HepG2 (cell line): Measurements from ENCODE around the gene ZNF74. TPM values are rescaled to one million over a fixed set of nuclear protein-coding genes. Genes with fewer than 3 reads are reported as not detected.

Experiments
- ATAC-seq: fragments of 200-7000 bp; cut with Tn5 transposase; 3 replicates; pipeline ENCODE4 v1.9.1; 2020; ENCODE audit warnings: mild to moderate bottlenecking, moderate library complexity
- BruUV-seq: library from RNA; stranded (reverse); fragments of 400-500 nt; replicated peaks from 2 replicates; lab custom pipeline; 2021; lab: Mats Ljungman, UMichigan
- CTCF ChIA-PET: fragments of 300-600 bp; formaldehyde crosslinking; extraction: SDS; loops from one replicate; lab custom pipeline; 2021; ENCODE audit warnings: low total read pairs, inconsistent platforms, low intra/inter-chr PET ratio; lab: Yijun Ruan, JAX
- POLR2A ChIA-PET: fragments of 350-600 bp; sonication (Branson Sonifier 250); formaldehyde crosslinking; loops from one replicate; lab custom pipeline; 2020; ENCODE audit warnings: antibody characterized with exemption, inconsistent platforms; lab: Yijun Ruan, JAX
- DNase-seq: peaks from one replicate; pipeline ENCODE4 v3.0.0-alpha.2; 2015; ENCODE audit warnings: low spot score
- FAIRE-seq: peaks from 3 replicates; lab custom pipeline; 2011; peaks lifted over from hg19 to GRCh38; lab: Jason Lieb, UNC
- H2AFZ ChIP-seq: one replicate; pipeline ENCODE4 v1.6.1; 2011; ENCODE audit warnings: low read length, inconsistent platforms
- H3K27ac ChIP-seq: fragments of 300-600 bp; 3 replicates; pipeline ENCODE4 v1.8.0; 2011; ENCODE audit warnings: mixed run types, mild to moderate bottlenecking, mixed read lengths, low read length, inconsistent platforms; ENCODE audit not compliant: insufficient read depth; ENCODE audit errors: extremely low read length
- H3K27me3 ChIP-seq, 2 experiments: fragments of 200-600 bp in 1 of 2; 2 replicates in 1 of 2; 3 replicates in 1 of 2; pipeline versions ENCODE4 v1.6.0 to v1.8.0; 2011; ENCODE audit warnings: low read length in 2 of 2, mild to moderate bottlenecking in 2 of 2, moderate library complexity in 2 of 2, inconsistent platforms in 1 of 2; ENCODE audit not compliant: insufficient read depth in 2 of 2, control insufficient read depth in 1 of 2
- H3K36me3 ChIP-seq, 2 experiments: fragments of 200-600 bp in 1 of 2; replicated peaks in 1 of 2; 2 replicates in 1 of 2; 3 replicates in 1 of 2; pipeline versions ENCODE4 v1.5.1 to v1.8.0; 2011; ENCODE audit warnings: low read length in 2 of 2, inconsistent platforms in 1 of 2; ENCODE audit not compliant: insufficient read depth in 2 of 2, control insufficient read depth in 1 of 2
- H3K4me1 ChIP-seq: 2 replicates; pipeline ENCODE4 v1.5.1; 2012; ENCODE audit warnings: low read length, inconsistent platforms; ENCODE audit not compliant: insufficient read depth
- H3K4me2 ChIP-seq: 2 replicates; pipeline ENCODE4 v1.6.0; 2011; ENCODE audit warnings: low read depth, low read length, inconsistent platforms
- H3K4me3 ChIP-seq, 3 experiments: fragments of 200-600 bp in 1 of 3; sonication (generic), shearing (Covaris generic) in 1 of 3; replicated peaks in 1 of 3; 2 replicates each; pipeline ENCODE4 v1.5.1; 2011 to 2016; ENCODE audit warnings: low read length in 3 of 3, inconsistent platforms in 2 of 3, low read depth in 2 of 3, mild to moderate bottlenecking in 2 of 3, control low read depth in 1 of 3, mixed read lengths in 1 of 3; ENCODE audit not compliant: insufficient read depth in 1 of 3
- H3K79me2 ChIP-seq: one replicate; pipeline ENCODE4 v1.6.1; 2011; ENCODE audit warnings: low read length, inconsistent platforms; ENCODE audit not compliant: insufficient read depth
- H3K9ac ChIP-seq: 2 replicates; pipeline ENCODE4 v1.6.0; 2011; ENCODE audit warnings: mild to moderate bottlenecking, low read depth, low read length, inconsistent platforms; ENCODE audit not compliant: insufficient read depth
- H3K9me3 ChIP-seq: 2 replicates; pipeline ENCODE4 v1.5.1; 2012; ENCODE audit warnings: mild to moderate bottlenecking, low read length
- H4K20me1 ChIP-seq: 2 replicates; pipeline ENCODE4 v1.6.0; 2011; ENCODE audit warnings: inconsistent platforms, mild to moderate bottlenecking, low read length, moderate library complexity; ENCODE audit not compliant: insufficient read depth
- AKAP8 ChIP-seq: sonication (generic); formaldehyde crosslinking; IDR thresholded peaks from 2 replicates; pipeline ENCODE4 v1.5.1; 2020; ENCODE audit warnings: mild to moderate bottlenecking, missing genetic modification reagents
- DR1 ChIP-seq: sonication (generic); formaldehyde crosslinking; IDR thresholded peaks from 2 replicates; pipeline ENCODE4 v1.8.0; 2021; ENCODE audit warnings: mild to moderate bottlenecking, missing genetic modification reagents, inconsistent platforms
- FOXA3 ChIP-seq: IDR thresholded peaks from 2 replicates; pipeline ENCODE4 v1.6.1; 2016; ENCODE audit warnings: missing genetic modification reagents, missing compliant biosample characterization
- HOXA3 ChIP-seq: sonication (generic); formaldehyde crosslinking; IDR thresholded peaks from 2 replicates; pipeline ENCODE4 v1.5.0; 2020; ENCODE audit warnings: missing genetic modification reagents
- ZBTB38 ChIP-seq: sonication (generic); formaldehyde crosslinking; IDR thresholded peaks from 2 replicates; pipeline ENCODE4 v1.5.1; 2020; ENCODE audit warnings: mild to moderate bottlenecking, missing genetic modification reagents
- ZNF614 ChIP-seq: IDR thresholded peaks from 2 replicates; pipeline ENCODE4 v1.6.1; 2018; ENCODE audit warnings: missing biosample characterization, missing genetic modification reagents, inconsistent platforms, borderline replicate concordance
- WGBS: methylation state at CpG from one replicate; pipeline ENCODE4 v1.1.6; 2017; ENCODE audit warnings: low lambda C conversion rate; 5-methylcytosine and 5-hydroxymethylcytosine counted together
- in situ Hi-C: cut with HindIII; loops from 2 replicates; pipeline ENCODE4 v1.10.0; 2017; ENCODE audit warnings: low pct_unique_long_range_greater_than_20kb; ENCODE audit not compliant: extremely low pct_ligation_motif_present
- intact Hi-C: fragments of 100-400 bp; cut with micrococcal nuclease; formaldehyde crosslinking; loops from one replicate; pipeline ENCODE4 v1.10.0; 2022; ENCODE audit not compliant: unreplicated experiment
- polyA plus RNA-seq, 8 experiments: library from polyadenylated mRNA; depleted of rRNA in 3 of 8; stranded (reverse) in 7 of 8; unstranded in 1 of 8; fragments of >200 nt; fragmentation: Illumina TruSeq in 4 of 8; extraction: Trizol in 4 of 8; gene quantifications; 2 replicates each; pipeline versions ENCODE4 v1.2.1 to v1.2.3, GENCODE V29; 2011 to 2016; ENCODE audit warnings: low read depth in 4 of 8, missing spikeins in 1 of 8, mixed read lengths in 1 of 8; ENCODE audit not compliant: insufficient read depth in 1 of 8
- total RNA-seq, 5 experiments: library from RNA; depleted of rRNA; stranded (reverse); fragments of >200 nt; fragmentation: Illumina TruSeq; extraction: Trizol; gene quantifications; 2 replicates each; pipeline ENCODE4 v1.2.3, GENCODE V29; 2016; ENCODE audit warnings: low read depth in 1 of 5
- TF ChIP-seq, protein P1 (sequence below): IDR thresholded peaks from 2 replicates; pipeline ENCODE4 v1.6.1; 2016; ENCODE audit warnings: mild to moderate bottlenecking
- TF ChIP-seq, protein P2 (sequence below): sonication (generic); formaldehyde crosslinking; IDR thresholded peaks from 2 replicates; pipeline ENCODE4 v1.8.1; 2022; ENCODE audit warnings: low read depth, mild to moderate bottlenecking, missing genetic modification reagents
- TF ChIP-seq, protein P3 (sequence below): sonication (generic); formaldehyde crosslinking; IDR thresholded peaks from 2 replicates; pipeline ENCODE4 v1.4.0; 2020; ENCODE audit warnings: missing genetic modification reagents; ENCODE audit errors: not compliant biosample characterization
- TF ChIP-seq, protein P4 (sequence below): sonication (generic); formaldehyde crosslinking; IDR thresholded peaks from 2 replicates; pipeline ENCODE4 v1.4.0; 2020; ENCODE audit warnings: missing genetic modification reagents

Gene ZNF74
- total and polyA plus RNA-seq, 2 of the 13 experiments (the other 11 are each of a cell fraction or from before 2014, with no cell fraction given): 6.3 to 9.1 TPM

DNA sequence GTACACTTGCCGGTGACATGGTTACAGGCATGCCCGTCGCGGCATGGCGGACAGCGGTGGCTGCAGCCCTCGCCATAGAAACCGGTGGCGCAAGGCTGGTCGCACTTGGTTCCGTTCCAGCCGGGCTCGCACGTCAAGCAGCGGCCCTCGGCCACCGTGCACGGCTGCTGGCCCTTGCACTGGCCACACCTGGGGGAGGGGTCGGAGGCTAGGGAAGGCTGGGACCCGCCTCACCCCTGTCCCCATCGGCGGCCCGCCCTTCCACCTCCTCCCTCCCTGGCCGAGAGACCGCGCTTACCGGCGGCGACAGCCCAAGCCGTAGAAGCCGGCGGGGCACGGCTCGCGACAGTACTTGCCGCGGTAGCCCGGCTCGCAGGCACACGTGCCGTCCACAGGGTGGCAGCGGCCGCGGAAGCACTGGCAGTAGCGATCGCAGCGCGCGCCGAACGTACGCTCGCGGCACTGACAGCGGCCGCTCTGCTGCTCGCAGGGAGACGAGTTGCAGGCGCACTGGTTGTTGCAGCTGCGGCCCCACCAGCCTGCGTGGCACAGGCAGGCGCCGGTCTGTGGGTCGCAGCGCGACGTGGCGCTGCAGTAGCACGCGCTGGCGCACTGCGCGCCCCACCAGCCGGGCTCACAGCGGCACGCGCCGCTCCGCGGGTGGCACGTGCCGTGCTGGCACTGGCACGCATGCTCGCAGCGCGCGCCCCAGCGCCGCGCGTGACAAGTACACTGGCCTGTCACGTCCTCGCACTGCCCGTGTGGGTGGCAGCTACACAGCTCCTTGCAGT, 37.0 kb downstream of the ZNF74 start:
- DNase-seq (no peak), FAIRE-seq (no peak), ATAC-seq (no peak)
- intact Hi-C loops (no loop called here), in situ Hi-C loops (no loop called here)
- Histone ChIP-seq H3K4me2 (no peak overlapping the region), H3K79me2 (peaks cover 13% of the 10 kb centered on the region), H2AFZ (no peak overlapping the region), H3K9ac (no peak overlapping the region), H3K27ac (no peak overlapping the region), H3K36me3 (peaks cover 9 to 15% of the 10 kb centered on the region in 2 experiments; a peak in 4 of 5 replicates), H4K20me1 (peaks cover 13% of the 10 kb centered on the region), H3K9me3 (no peaks in the 10 kb centered on the region), H3K4me3 (no peak overlapping the region), H3K4me1 (peaks cover 28% of the 10 kb centered on the region), H3K27me3 (no peaks in the 10 kb centered on the region)
- BruUV-seq: no TSS peak
- 98% methylated on average over 47 of the region's 94 CpGs for WGBS
- ChIA-PET CTCF (no interaction called here), POLR2A (no interaction called here)
- TF ChIP-seq ZBTB38 (CRISPR knock-in tag) (peak; percentile 77; the same call in 1 of the 2 replicates), DR1 (CRISPR knock-in tag) (no peak), ZNF614 (CRISPR knock-in tag) (no peak), HOXA3 (peak; percentile 58), AKAP8 (0 out of 2 replicates have a peak, but pooled peaks have one; percentile 17), FOXA3 (CRISPR knock-in tag) (no peak)
- TF ChIP-seq, protein P1, sequence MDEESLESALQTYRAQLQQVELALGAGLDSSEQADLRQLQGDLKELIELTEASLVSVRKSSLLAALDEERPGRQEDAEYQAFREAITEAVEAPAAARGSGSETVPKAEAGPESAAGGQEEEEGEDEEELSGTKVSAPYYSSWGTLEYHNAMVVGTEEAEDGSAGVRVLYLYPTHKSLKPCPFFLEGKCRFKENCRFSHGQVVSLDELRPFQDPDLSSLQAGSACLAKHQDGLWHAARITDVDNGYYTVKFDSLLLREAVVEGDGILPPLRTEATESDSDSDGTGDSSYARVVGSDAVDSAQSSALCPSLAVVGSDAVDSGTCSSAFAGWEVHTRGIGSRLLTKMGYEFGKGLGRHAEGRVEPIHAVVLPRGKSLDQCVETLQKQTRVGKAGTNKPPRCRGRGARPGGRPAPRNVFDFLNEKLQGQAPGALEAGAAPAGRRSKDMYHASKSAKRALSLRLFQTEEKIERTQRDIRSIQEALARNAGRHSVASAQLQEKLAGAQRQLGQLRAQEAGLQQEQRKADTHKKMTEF: no peak
- TF ChIP-seq, protein P2, sequence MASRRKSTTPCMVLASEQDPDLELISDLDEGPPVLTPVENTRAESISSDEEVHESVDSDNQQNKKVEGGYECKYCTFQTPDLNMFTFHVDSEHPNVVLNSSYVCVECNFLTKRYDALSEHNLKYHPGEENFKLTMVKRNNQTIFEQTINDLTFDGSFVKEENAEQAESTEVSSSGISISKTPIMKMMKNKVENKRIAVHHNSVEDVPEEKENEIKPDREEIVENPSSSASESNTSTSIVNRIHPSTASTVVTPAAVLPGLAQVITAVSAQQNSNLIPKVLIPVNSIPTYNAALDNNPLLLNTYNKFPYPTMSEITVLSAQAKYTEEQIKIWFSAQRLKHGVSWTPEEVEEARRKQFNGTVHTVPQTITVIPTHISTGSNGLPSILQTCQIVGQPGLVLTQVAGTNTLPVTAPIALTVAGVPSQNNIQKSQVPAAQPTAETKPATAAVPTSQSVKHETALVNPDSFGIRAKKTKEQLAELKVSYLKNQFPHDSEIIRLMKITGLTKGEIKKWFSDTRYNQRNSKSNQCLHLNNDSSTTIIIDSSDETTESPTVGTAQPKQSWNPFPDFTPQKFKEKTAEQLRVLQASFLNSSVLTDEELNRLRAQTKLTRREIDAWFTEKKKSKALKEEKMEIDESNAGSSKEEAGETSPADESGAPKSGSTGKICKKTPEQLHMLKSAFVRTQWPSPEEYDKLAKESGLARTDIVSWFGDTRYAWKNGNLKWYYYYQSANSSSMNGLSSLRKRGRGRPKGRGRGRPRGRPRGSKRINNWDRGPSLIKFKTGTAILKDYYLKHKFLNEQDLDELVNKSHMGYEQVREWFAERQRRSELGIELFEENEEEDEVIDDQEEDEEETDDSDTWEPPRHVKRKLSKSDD (CRISPR knock-in tag): peak; percentile 73
- TF ChIP-seq, protein P3, sequence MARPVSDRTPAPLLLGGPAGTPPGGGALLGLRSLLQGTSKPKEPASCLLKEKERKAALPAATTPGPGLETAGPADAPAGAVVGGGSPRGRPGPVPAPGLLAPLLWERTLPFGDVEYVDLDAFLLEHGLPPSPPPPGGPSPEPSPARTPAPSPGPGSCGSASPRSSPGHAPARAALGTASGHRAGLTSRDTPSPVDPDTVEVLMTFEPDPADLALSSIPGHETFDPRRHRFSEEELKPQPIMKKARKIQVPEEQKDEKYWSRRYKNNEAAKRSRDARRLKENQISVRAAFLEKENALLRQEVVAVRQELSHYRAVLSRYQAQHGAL (CRISPR knock-in tag): no peak
- TF ChIP-seq, protein P4, sequence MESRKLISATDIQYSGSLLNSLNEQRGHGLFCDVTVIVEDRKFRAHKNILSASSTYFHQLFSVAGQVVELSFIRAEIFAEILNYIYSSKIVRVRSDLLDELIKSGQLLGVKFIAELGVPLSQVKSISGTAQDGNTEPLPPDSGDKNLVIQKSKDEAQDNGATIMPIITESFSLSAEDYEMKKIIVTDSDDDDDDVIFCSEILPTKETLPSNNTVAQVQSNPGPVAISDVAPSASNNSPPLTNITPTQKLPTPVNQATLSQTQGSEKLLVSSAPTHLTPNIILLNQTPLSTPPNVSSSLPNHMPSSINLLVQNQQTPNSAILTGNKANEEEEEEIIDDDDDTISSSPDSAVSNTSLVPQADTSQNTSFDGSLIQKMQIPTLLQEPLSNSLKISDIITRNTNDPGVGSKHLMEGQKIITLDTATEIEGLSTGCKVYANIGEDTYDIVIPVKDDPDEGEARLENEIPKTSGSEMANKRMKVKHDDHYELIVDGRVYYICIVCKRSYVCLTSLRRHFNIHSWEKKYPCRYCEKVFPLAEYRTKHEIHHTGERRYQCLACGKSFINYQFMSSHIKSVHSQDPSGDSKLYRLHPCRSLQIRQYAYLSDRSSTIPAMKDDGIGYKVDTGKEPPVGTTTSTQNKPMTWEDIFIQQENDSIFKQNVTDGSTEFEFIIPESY (CRISPR knock-in tag): peak; percentile 89
